GM19099 (cell line): ENCODE data around the gene KIF26B.

Experiments used
- POLR2A ChIP-seq: IDR thresholded peaks from 3 replicates; pipeline ENCODE4 v1.6.1; 2011; ENCODE audit warnings: low read depth; ENCODE audit not compliant: insufficient read length; ENCODE audit errors: extremely low read depth

The KIF26B gene

GRCh38 chr1:245486775-245487470 is 332.1 kb downstream of the KIF26B start:
- TF ChIP-seq POLR2A: no peak

DNA sequence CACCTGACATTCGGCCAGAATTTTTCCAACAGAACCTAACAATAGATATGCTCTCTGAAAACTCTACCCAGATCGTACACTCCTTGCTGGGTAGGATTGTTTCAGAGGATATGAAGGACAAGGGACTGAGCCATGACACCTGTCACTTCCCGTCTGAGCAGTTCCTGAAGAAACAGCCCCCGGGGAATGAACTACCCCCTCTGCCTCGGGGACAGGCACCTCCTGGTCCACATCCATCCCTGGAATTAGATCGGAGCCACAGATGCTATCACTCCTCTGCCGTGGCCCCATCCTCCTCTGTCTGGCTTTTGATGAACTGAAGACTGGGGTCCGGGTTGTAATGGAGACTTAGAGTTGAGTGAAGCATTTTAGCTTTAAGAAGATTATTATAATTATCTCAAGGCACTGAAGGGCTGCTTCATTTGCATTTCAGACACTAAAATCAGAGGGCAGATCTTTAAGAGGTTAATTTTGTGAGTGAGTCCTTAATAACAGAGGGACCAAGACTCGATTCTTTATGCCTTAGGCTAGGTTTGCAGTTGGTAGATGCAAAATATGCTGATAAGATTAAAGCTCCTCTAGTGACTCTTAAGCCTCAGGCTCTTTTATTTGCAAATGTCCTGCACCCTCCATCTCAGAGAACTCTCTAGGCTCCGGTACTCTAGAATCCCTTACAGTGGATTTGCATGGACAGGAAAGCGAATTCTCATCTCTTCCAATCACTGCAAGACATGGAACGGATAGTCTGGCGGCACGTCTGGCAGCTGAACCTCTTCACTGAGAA is 333.8 kb downstream of the KIF26B start:
- no peak for TF ChIP-seq POLR2A

DNA sequence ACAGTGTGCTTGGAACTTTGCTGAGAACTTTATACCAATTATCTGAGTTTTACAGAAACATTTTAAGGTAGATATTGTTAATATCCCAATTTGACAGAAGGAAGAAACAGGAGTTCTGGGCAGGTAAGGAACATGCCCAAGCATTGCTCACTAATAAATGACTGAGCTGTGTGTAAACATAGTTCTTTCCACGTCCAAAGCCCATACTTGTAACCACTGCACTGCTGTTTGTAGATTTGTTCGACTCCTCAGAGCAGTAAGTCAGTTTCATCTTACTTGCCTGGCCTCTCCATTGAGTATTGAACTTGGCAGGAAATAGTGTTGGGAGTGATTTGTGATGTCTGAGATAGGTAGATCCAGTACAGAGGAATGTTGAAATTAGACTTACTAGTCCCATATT is 335.1 kb downstream of the KIF26B start:
- TF ChIP-seq POLR2A: no peak

- no peak for TF ChIP-seq POLR2A
Observed at GRCh38 chr1:245493029-245493428, 338.2 kb downstream of the KIF26B start.

DNA sequence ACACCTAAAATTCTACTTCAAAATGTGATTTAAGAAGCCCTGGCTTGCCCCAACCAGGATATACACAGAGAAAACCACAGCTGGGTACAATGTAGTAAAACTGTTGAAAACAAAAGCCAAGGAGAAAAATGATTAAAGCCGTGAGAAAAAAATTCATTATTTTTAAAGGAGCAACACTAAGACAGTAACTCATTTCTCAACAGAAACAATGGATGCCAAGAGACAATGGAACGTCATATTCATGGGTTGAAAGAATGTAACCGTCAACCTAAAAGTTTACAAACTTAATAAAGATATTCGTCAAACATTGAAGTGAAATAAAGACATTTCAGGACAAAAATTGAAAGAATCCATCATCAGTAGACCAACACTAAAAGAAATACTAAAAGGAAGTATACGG is 340.9 kb downstream of the KIF26B start:
- no peak for TF ChIP-seq POLR2A

DNA sequence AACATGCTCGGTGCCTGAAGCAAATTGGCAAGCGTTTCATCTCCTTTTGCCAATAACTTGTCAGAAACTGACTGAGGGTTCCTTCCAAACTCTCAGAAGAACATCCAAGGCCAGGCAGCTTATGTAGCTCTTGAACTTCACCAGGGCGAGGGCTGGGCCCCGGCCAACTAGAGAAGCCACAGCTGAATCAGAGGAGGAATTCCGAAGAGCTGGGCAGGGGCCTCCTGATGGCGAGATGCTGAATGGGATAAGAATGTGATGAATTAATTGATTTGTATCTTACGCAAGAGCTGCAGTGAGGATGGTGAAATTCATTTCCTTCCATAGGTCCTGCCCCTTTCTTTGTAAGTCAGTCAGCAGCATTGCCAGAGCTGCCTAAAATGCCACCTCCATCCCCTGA is 345.8 kb downstream of the KIF26B start:
- TF ChIP-seq POLR2A: no peak

GRCh38 chr1:245501633-245502032 is 346.8 kb downstream of the KIF26B start:
- no peak for TF ChIP-seq POLR2A

DNA sequence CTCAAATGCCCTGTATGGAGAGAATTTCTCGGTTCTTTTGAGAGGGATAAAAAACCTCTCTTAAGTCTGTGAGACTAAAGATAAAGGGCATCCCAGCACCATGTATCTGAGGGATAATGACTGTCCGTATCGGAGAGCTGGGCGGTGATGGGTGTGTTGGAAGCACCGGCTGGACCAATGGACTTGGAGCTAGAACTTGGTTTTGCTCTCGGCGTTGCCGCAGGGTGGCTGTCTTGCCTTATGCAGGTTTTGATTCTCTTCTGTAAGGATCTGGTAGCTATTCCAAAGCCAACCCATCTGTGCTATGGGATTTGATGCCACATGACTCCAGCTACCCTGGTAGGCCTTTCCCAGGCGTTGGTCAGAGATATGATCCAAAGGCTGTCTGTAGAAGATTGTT is 348.8 kb downstream of the KIF26B start:
- TF ChIP-seq POLR2A: no peak

- no peak for TF ChIP-seq POLR2A
Observed at GRCh38 chr1:245510144-245510543, 355.4 kb downstream of the KIF26B start.

GRCh38 chr1:245512181-245512888 is 357.6 kb downstream of the KIF26B start:
- no peak for TF ChIP-seq POLR2A

GRCh38 chr1:245512980-245513578 is 358.3 kb downstream of the KIF26B start:
- no peak for TF ChIP-seq POLR2A

DNA sequence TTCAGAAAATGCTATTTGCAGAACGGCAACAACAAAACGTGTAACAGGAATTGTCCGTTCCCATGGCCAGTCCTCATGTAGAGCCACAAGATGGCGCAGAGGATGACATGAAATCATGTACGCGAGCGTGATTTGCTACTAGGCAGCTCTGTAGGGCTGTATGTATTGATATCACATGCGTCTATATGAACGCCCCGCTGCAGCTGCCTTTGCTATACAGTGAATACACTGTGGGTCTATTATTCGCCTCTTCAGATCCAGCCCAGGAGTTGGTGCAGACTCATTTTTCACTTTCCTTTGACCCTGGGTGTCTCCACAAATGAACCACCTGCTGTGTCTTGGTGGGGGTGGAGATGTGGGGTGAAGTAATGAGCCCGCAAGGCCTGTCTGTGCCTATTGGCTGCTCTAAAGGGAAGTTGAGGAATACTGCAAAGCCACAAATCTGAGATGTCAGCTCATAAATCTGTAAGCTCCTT is 361.5 kb downstream of the KIF26B start:
- TF ChIP-seq POLR2A: no peak

- TF ChIP-seq POLR2A: no peak
Observed at GRCh38 chr1:245520611-245521010, 365.8 kb downstream of the KIF26B start.

- TF ChIP-seq POLR2A: no peak
Observed at GRCh38 chr1:245526141-245526540, 371.4 kb downstream of the KIF26B start.

DNA sequence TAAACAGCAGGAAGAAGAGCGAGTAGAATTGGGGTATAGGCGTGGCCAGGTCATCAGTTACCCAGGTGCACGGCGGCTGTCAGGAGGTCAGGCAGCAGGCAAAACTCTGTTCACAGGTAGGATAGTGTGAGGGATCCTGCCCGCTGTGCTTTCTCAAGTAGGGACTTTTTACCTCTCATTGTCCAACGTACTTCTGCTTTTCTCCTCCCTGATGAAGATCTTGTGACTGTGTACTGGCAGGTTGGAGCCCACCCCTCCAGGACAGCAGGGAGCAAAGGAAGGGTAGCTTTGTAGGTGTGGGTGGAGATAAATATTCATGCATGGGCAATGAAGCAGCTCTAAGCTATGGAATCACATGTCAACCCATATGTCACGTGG is 373.5 kb downstream of the KIF26B start:
- no peak for TF ChIP-seq POLR2A

GRCh38 chr1:245530937-245531336 is 376.2 kb downstream of the KIF26B start:
- no peak for TF ChIP-seq POLR2A

GRCh38 chr1:245537992-245538391 is 383.2 kb downstream of the KIF26B start:
- TF ChIP-seq POLR2A: no peak
